ENCODE data around the gene NREP.
A peak's percentile ranks its signal among the peaks of the same experiment; 100 is the strongest.

Gene NREP

DNA sequence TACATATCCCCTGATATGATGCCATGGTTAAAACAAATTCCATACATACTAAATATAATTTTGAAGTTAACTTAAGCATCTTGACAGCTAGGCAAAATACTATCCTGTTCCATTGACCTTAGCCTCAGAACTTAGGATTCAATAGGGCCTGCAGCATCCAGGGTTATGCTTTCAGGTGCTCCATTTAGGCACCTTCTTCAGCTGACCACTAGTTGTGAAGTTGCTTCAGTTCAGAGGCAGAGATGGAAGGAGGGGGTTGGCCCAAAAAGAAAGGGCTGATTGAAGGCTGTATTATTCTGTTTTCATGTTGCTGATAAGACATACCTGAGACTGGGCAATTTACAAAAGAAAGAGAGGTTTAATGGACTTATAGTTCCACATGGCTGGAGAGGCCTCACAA, 7.0 kb upstream of the NREP start:
- DNase-seq: no peak

GRCh38 chr5:111762895-111763294, 5.9 kb upstream of the NREP start:
- DNase-seq: no peak

GRCh38 chr5:111758284-111758628, 1.3 kb upstream of the NREP start:
- DNase-seq: no peak

- DNase-seq: peak; percentile 81
These were observed 625 bp upstream of the NREP start for GRCh38 chr5:111757355-111758283.

- no peak for DNase-seq
These were observed 1.0 kb downstream of the NREP start for GRCh38 chr5:111755942-111756381.

- no peak for DNase-seq
These were observed 1.6 kb downstream of the NREP start for GRCh38 chr5:111755345-111755941.

- no peak for DNase-seq
These were observed 3.0 kb downstream of the NREP start for GRCh38 chr5:111753884-111754589.

GRCh38 chr5:111752426-111752965, 4.5 kb downstream of the NREP start:
- no peak for DNase-seq

DNA sequence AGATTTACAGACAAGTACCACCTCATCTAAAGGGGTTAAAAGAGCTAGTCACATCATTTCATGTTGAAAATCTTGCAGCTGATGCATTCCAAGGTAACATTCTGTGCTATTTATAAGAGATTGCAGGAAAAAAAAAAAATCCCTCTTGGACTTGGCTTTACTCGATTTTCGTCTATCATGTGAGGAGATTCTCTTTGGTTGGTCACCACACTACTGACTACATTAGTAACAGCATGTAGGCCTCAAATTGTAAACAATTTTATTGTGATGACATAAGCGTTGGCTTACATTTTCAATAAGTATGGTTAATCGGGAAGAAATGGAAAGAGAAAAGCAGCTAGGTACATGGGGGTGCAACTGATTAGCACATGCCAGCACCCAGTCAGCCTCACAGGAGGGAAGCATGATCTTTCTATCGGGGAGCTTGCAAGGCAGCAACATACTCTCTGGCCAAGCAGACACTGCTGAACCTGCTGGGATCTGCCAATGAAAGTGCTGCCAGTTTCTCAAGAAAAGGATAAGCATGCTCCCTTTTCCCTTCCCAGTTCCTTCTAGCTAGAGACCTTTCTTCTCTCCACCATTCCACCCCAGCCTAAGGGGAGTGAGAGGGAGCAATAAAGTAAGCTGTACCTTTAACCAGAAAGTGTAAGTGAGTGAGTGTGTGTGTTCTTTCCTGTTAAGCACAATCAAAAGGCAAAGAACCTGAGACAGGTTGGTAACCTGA, 7.5 kb downstream of the NREP start:
- DNase-seq: no peak

DNA sequence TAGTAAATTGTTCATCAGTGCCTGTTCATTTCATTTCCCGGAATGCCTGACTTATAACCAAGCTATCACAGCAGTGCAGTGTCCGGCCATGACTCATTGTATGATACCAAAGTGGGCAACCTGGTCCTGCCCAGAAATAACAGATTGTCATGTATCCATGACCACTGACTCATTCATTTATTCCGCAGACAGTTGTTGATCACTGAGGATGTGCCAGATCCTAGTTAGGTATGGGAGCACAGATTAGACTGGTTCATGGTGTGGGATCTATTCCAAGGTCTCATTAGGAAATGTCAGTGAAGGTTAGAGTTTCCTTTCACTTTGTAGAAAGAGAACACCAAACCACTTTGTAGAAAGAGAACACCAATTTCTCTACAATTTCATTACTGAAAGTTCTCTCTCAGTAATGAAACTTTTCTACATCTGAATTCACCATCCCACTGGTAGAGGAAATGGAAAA, 8.7 kb downstream of the NREP start:
- no peak for DNase-seq

- no peak for DNase-seq
These were observed 9.7 kb downstream of the NREP start for GRCh38 chr5:111747337-111747736.

- DNase-seq: no peak
These were observed 10.2 kb downstream of the NREP start for GRCh38 chr5:111746791-111747190.

- DNase-seq: no peak
These were observed 11.8 kb downstream of the NREP start for GRCh38 chr5:111745075-111745739.

DNA sequence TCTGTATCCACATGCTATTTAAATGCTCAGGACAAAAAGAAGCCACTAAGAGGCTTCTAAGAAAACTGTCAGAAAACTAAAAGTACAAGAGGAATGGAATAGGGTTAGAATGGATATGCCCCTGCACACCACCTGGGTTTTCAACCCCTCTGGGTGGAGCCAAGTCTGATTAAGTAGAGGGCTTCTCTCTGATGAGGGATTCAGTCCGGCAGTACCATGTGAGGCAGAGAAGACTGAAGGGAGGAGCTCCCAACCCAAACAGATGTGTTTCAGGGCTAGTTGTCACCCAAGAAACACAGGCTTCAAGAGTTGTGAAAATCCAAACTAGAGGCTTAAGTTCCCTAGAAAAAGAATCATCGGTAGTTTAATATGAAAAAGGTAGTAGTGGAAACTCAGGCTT, 12.5 kb downstream of the NREP start:
- no peak for DNase-seq

- DNase-seq: no peak
These were observed 13.0 kb downstream of the NREP start for GRCh38 chr5:111743988-111744387.

DNA sequence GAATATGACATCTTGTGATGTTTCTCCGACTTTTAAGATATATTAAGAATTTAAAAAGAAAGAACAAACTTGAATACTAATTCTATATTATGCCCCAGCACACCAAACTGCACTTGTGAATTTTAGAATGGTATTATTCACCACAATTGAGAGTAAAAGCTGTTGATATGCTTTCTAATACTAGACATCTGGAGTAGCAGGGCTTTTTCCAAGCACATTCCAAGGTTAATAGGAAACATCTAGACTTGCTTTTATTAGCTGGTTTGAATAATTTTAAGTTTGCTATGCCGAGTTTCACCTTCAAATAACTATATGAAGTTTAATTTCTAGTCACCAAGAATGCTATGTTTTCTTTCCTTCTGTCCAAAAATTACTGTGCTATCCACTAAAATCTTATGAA, 13.5 kb downstream of the NREP start:
- no peak for DNase-seq

GRCh38 chr5:111742177-111742994, 14.6 kb downstream of the NREP start:
- DNase-seq: no peak

GRCh38 chr5:111741278-111741677, 15.7 kb downstream of the NREP start:
- no peak for DNase-seq

GRCh38 chr5:111739416-111739815, 17.6 kb downstream of the NREP start:
- no peak for DNase-seq

DNA sequence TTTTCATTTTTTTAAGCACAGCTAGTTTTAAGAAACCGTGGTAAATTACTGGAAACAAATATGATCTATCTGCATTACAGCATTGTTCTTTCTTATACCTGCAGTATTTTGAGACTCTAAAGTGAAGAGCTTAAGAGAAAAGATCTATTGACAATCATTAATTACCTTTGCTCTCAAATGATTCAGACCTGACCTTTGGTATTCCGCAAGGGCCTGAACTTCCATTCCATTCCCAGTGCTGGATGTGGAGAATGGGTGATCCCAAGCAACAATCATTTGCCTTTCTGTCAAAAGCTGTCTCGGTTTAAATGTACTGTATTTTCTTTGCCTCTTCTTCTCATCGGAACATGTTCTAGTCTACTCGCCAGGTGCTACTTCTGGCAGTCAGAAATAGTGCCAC, 18.9 kb downstream of the NREP start:
- DNase-seq: no peak

DNA sequence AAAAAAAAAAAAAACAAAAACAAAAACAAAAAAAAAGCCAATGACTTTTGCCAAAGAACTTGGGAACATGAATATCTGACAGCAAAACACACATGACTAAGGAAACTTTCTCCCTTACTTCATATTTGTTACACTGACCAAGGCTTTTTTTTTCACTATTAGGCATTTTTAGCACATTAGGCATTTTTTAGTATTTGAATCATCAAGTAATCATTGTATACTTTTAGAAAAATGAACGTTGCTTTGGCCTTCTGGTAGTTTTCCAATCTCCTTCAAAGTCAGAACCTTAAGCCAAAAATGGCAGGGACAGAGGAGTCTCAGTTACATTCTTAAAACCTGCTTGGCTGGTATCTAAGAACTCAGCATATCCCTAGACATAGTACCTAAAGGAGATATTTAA, 19.3 kb downstream of the NREP start:
- no peak for DNase-seq
